ENCODE measurements around the gene VAV1.
A peak's percentile ranks its signal among the peaks of the same experiment; 100 is the strongest.

Gene VAV1

GRCh38 chr19:6736169-6736916 is 36.2 kb upstream of the VAV1 start:
- peak overlapping the region; percentile 85 for H3K9ac ChIP-seq (ENCODE audit: low read length)
- TF ChIP-seq, protein P1, sequence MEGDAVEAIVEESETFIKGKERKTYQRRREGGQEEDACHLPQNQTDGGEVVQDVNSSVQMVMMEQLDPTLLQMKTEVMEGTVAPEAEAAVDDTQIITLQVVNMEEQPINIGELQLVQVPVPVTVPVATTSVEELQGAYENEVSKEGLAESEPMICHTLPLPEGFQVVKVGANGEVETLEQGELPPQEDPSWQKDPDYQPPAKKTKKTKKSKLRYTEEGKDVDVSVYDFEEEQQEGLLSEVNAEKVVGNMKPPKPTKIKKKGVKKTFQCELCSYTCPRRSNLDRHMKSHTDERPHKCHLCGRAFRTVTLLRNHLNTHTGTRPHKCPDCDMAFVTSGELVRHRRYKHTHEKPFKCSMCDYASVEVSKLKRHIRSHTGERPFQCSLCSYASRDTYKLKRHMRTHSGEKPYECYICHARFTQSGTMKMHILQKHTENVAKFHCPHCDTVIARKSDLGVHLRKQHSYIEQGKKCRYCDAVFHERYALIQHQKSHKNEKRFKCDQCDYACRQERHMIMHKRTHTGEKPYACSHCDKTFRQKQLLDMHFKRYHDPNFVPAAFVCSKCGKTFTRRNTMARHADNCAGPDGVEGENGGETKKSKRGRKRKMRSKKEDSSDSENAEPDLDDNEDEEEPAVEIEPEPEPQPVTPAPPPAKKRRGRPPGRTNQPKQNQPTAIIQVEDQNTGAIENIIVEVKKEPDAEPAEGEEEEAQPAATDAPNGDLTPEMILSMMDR (IDR thresholded peaks at IDR 0.05; ENCODE audit: insufficient read depth, low read length, poor library complexity, severe bottlenecking), result peak; percentile 39
- no peak for TF ChIP-seq EZH2phosphoT487 (conservative IDR thresholded peaks at IDR 0.05; ENCODE audit: low read length)
- H3K27ac ChIP-seq (ENCODE audit: low read depth, low read length), result peak overlapping the region; percentile 78
- peaks cover 5% of the 10 kb centered on the region; the same call in 1 of the 2 replicates for H3K79me2 ChIP-seq (ENCODE audit: insufficient read depth, low read length)
- H3K4me2 ChIP-seq (ENCODE audit: low read depth, low read length, poor library complexity, severe bottlenecking), result peak overlapping the region; percentile 85
- no peaks in the 10 kb centered on the region for H3K36me3 ChIP-seq (ENCODE audit: low read length)
- peak overlapping the region; percentile 73 for H3K4me3 ChIP-seq (ENCODE audit: insufficient read depth, low read length, poor library complexity, severe bottlenecking)
- H3K9me2 ChIP-seq (replicated peaks; ENCODE audit: insufficient read depth, low read length), result no peaks in the 10 kb centered on the region
- no peaks in the 10 kb centered on the region for H3K27me3 ChIP-seq (ENCODE audit: low read length)
- H3K9me3 ChIP-seq (ENCODE audit: insufficient read depth, low read length), result no peaks in the 10 kb centered on the region
- H2AFZ ChIP-seq (ENCODE audit: low read depth, low read length, severe bottlenecking), result peak overlapping the region; percentile 67
- peaks cover 25% of the 10 kb centered on the region for H3F3A ChIP-seq (ENCODE audit: insufficient read depth)
- no peaks in the 10 kb centered on the region for H4K20me1 ChIP-seq (ENCODE audit: low read depth, low read length)

DNA sequence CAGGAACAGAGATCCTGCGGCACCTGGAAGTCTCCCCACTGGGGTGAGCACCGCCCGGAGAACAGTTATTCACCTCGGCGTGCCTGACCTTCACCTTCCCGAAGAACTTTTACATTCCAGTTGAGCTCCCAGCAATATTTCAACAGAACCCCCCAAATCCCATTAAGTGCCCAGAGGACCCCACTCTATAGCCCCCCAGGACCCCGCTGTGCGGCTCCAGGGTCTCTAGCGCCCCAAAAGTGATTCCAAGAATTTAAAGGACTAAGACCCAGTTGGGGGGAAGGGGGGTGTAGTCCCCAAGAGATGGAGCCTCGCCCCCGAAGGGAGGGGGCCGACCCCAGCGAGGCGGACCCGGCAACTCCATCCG is 35.6 kb upstream of the VAV1 start:
- no peaks in the 10 kb centered on the region for H3K9me2 ChIP-seq (replicated peaks; ENCODE audit: insufficient read depth, low read length)
- H3K9me3 ChIP-seq (ENCODE audit: insufficient read depth, low read length), result no peaks in the 10 kb centered on the region
- H3K9ac ChIP-seq (ENCODE audit: low read length), result peak overlapping the region; percentile 85
- peak overlapping the region; percentile 73 for H3K4me3 ChIP-seq (ENCODE audit: insufficient read depth, low read length, poor library complexity, severe bottlenecking)
- H3K27ac ChIP-seq (ENCODE audit: low read depth, low read length), result peak overlapping the region; percentile 78
- no peak for TF ChIP-seq EZH2phosphoT487 (conservative IDR thresholded peaks at IDR 0.05; ENCODE audit: low read length)
- TF ChIP-seq, protein P1 (IDR thresholded peaks at IDR 0.05; ENCODE audit: insufficient read depth, low read length, poor library complexity, severe bottlenecking), result peak; percentile 8
- no peaks in the 10 kb centered on the region for H3K36me3 ChIP-seq (ENCODE audit: low read length)
- H3F3A ChIP-seq (ENCODE audit: insufficient read depth), result peaks cover 27% of the 10 kb centered on the region
- H3K4me2 ChIP-seq (ENCODE audit: low read depth, low read length, poor library complexity, severe bottlenecking), result peak overlapping the region; percentile 85
- peaks cover 5% of the 10 kb centered on the region; the same call in 1 of the 2 replicates for H3K79me2 ChIP-seq (ENCODE audit: insufficient read depth, low read length)
- no peaks in the 10 kb centered on the region for H4K20me1 ChIP-seq (ENCODE audit: low read depth, low read length)
- no peaks in the 10 kb centered on the region for H3K27me3 ChIP-seq (ENCODE audit: low read length)
- H2AFZ ChIP-seq (ENCODE audit: low read depth, low read length, severe bottlenecking), result peak overlapping the region; percentile 67

DNA sequence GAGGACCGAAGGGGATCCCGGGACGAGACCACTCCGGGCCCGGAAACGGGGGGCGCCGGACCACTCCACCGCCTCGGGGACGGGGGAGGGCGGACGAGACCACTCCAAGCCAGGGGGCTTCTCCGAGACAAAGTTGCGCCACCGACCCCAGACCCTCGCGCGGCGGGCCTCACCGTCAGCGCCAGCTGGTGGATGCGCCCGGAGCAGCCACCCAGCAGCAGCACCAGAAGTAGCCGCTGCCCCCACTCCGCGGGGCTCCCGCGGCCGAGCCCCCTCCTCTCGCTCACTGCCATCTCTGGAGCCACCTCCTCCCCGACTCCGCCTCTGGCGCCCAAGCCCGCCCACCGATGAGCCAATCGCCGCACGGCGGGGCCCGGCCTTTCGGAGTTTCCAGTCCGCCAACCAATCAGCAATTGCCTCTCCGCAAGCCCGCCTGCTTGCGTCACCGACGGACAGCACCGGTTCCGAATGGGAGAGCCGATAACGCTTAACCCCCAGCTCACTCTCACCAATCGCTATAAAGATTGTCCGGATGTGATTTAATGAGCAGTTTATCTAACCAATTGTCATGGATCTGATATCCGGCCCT is 35.1 kb upstream of the VAV1 start, which contains the start of gene GPR108:
TSS of gene GPR108 (minus strand) at position 297 of the 589 bp plus-strand sequence. CDS start at position 293, 4 bp downstream.
- H4K20me1 ChIP-seq (ENCODE audit: low read depth, low read length), result no peaks in the 10 kb centered on the region
- H3K27me3 ChIP-seq (ENCODE audit: low read length), result no peaks in the 10 kb centered on the region
- H3K27ac ChIP-seq (ENCODE audit: low read depth, low read length), result peak within 1 kb of the TSS; percentile 78
- H2AFZ ChIP-seq (ENCODE audit: low read depth, low read length, severe bottlenecking), result peak within 1 kb of the TSS; percentile 67
- peak within 1 kb of the TSS; percentile 85 for H3K9ac ChIP-seq (ENCODE audit: low read length)
- H3K9me2 ChIP-seq (replicated peaks; ENCODE audit: insufficient read depth, low read length), result no peaks in the 10 kb centered on the region
- peaks cover 27% of the 10 kb centered on the region for H3F3A ChIP-seq (ENCODE audit: insufficient read depth)
- no peaks in the 10 kb centered on the region for H3K36me3 ChIP-seq (ENCODE audit: low read length)
- peaks cover 5% of the 10 kb centered on the region; the same call in 1 of the 2 replicates for H3K79me2 ChIP-seq (ENCODE audit: insufficient read depth, low read length)
- H3K4me2 ChIP-seq (ENCODE audit: low read depth, low read length, poor library complexity, severe bottlenecking), result peak within 1 kb of the TSS; percentile 85
- no peak for TF ChIP-seq EZH2phosphoT487 (conservative IDR thresholded peaks at IDR 0.05; ENCODE audit: low read length)
- TF ChIP-seq, protein P1 (IDR thresholded peaks at IDR 0.05; ENCODE audit: insufficient read depth, low read length, poor library complexity, severe bottlenecking), result no peak
- H3K4me3 ChIP-seq (ENCODE audit: insufficient read depth, low read length, poor library complexity, severe bottlenecking), result peak within 1 kb of the TSS; percentile 73
- no peaks in the 10 kb centered on the region for H3K9me3 ChIP-seq (ENCODE audit: insufficient read depth, low read length)

Data from SU-DHL-6 (cell line).